Hepatocyte (in vitro differentiated cells): Measurements from ENCODE around the gene F2. TPM values are rescaled to one million over a fixed set of nuclear protein-coding genes. Genes with fewer than 3 reads are reported as not detected.

Experiments
- DNase-seq: peaks from one replicate; pipeline ENCODE4 v3.0.0-alpha.2; 2016; ENCODE audit warnings: low spot score
- H2AFZ ChIP-seq: fragments of 200-600 bp; sonication (generic); 2 replicates; pipeline ENCODE4 v1.6.0; 2016; ENCODE audit warnings: antibody characterized with exemption, mild to moderate bottlenecking
- H3K27ac ChIP-seq: fragments of 200-600 bp; sonication (generic); 2 replicates; pipeline ENCODE4 v1.5.1; 2016; ENCODE audit warnings: mild to moderate bottlenecking
- H3K27me3 ChIP-seq: fragments of 200-600 bp; sonication (generic); 2 replicates; pipeline ENCODE4 v1.6.1; 2016
- H3K36me3 ChIP-seq: fragments of 200-600 bp; sonication (generic); replicated peaks from 2 replicates; pipeline ENCODE4 v1.5.1; 2016; ENCODE audit warnings: low read depth; ENCODE audit not compliant: insufficient read depth
- H3K4me1 ChIP-seq: fragments of 200-600 bp; sonication (generic); 2 replicates; pipeline ENCODE4 v1.5.1; 2016; ENCODE audit warnings: mild to moderate bottlenecking, moderate library complexity; ENCODE audit not compliant: insufficient read depth
- H3K4me2 ChIP-seq: fragments of 200-600 bp; sonication (generic); 2 replicates; pipeline ENCODE4 v1.6.0; 2016
- H3K4me3 ChIP-seq: fragments of 200-600 bp; sonication (generic); 2 replicates; pipeline ENCODE4 v1.5.1; 2016; ENCODE audit warnings: mild to moderate bottlenecking
- H3K79me2 ChIP-seq: fragments of 200-600 bp; sonication (generic); 2 replicates; pipeline ENCODE4 v1.6.0; 2017; ENCODE audit warnings: mild to moderate bottlenecking
- H3K9me2 ChIP-seq: fragments of 200-600 bp; sonication (generic); replicated peaks from 2 replicates; pipeline ENCODE4 v1.6.0; 2017; ENCODE audit warnings: mild to moderate bottlenecking; ENCODE audit not compliant: insufficient read depth
- H3K9me3 ChIP-seq: fragments of 200-600 bp; sonication (generic); 2 replicates; pipeline ENCODE4 v1.5.1; 2016; ENCODE audit warnings: low read depth, mild to moderate bottlenecking
- H4K20me1 ChIP-seq: fragments of 200-600 bp; sonication (generic); 2 replicates; pipeline ENCODE4 v1.6.0; 2016; ENCODE audit warnings: mild to moderate bottlenecking; ENCODE audit not compliant: insufficient read depth, poor library complexity, severe bottlenecking
- EZH2 ChIP-seq: fragments of 200-600 bp; sonication (generic); IDR thresholded peaks from 2 replicates; pipeline ENCODE4 v1.6.1; 2016; ENCODE audit warnings: antibody characterized with exemption, mild to moderate bottlenecking, borderline replicate concordance
- EZH2phosphoT487 ChIP-seq: fragments of 200-600 bp; sonication (generic); IDR thresholded peaks from one replicate; pipeline ENCODE4 v1.6.1; 2018; ENCODE audit warnings: antibody characterized with exemption, mild to moderate bottlenecking, low read depth, moderate library complexity; ENCODE audit not compliant: unreplicated experiment, severe bottlenecking
- WGBS: methylation state at CpG from one replicate; pipeline ENCODE4 v1.1.6; 2016; ENCODE audit warnings: low lambda C conversion rate; ENCODE audit errors: missing lambda C conversion rate; 5-methylcytosine and 5-hydroxymethylcytosine counted together
- polyA plus RNA-seq: library from polyadenylated mRNA; unstranded; fragments of >200 nt; fragmentation: Nextera tagmentation; extraction: Ambion mirVana; gene quantifications from 2 replicates; pipeline ENCODE4 v1.2.1, GENCODE V29; 2016
- total RNA-seq: library from RNA; depleted of rRNA; stranded (reverse); fragments of >200 nt; gene quantifications from 2 replicates; pipeline ENCODE4 v1.2.3, GENCODE V29; 2014
- TF ChIP-seq, protein P1 (sequence below): fragments of 200-600 bp; sonication (generic); IDR thresholded peaks from 2 replicates; pipeline ENCODE4 v1.5.1; 2016; ENCODE audit warnings: antibody characterized with exemption, mild to moderate bottlenecking; ENCODE audit not compliant: poor library complexity

The F2 gene
- total and polyA plus RNA-seq, 2 experiments from 2014 or later, result 79.7 to 111 TPM

- peaks cover 27% of the 10 kb centered on the region for H3K79me2 ChIP-seq
- H3K27me3 ChIP-seq, result no peaks in the 10 kb centered on the region
- H2AFZ ChIP-seq, result no peak overlapping the region
- no peak for DNase-seq
- no peaks in the 10 kb centered on the region for H3K36me3 ChIP-seq
- H3K9me3 ChIP-seq, result no peaks in the 10 kb centered on the region
- H3K9me2 ChIP-seq, result no peaks in the 10 kb centered on the region
- WGBS, result 95% methylated on average over 12 of the region's 12 CpGs
- peaks cover 9% of the 10 kb centered on the region for H3K4me1 ChIP-seq
- no peak overlapping the region for H3K27ac ChIP-seq
- no peak overlapping the region for H3K4me3 ChIP-seq
- peaks cover 5% of the 10 kb centered on the region for H4K20me1 ChIP-seq
- H3K4me2 ChIP-seq, result no peak overlapping the region
- TF ChIP-seq, protein P1, sequence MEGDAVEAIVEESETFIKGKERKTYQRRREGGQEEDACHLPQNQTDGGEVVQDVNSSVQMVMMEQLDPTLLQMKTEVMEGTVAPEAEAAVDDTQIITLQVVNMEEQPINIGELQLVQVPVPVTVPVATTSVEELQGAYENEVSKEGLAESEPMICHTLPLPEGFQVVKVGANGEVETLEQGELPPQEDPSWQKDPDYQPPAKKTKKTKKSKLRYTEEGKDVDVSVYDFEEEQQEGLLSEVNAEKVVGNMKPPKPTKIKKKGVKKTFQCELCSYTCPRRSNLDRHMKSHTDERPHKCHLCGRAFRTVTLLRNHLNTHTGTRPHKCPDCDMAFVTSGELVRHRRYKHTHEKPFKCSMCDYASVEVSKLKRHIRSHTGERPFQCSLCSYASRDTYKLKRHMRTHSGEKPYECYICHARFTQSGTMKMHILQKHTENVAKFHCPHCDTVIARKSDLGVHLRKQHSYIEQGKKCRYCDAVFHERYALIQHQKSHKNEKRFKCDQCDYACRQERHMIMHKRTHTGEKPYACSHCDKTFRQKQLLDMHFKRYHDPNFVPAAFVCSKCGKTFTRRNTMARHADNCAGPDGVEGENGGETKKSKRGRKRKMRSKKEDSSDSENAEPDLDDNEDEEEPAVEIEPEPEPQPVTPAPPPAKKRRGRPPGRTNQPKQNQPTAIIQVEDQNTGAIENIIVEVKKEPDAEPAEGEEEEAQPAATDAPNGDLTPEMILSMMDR, result no peak
- TF ChIP-seq EZH2phosphoT487 (no peak), EZH2 (no peak)
Measured at GRCh38 chr11:46695345-46696211, 23.4 kb upstream of the F2 start.

DNA sequence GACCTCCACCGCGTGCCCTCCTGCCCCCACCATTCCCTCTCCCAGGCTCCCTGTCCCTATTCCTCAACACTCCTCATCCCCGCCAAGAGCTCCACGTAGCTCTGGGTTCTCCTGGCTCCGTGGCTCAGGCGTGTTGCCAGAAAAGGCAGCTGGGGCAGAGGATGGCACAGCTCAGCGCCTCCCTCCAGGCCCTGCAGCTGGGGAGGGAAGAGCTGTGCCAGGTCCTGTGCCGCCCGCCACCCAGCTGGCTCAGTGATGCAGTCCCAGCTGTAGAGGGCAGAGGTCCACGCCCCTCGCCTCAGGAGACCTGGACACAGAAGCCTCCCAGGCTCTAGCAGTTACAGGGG, 22.8 kb upstream of the F2 start:
- Histone ChIP-seq H3K27me3 (no peaks in the 10 kb centered on the region), H3K4me2 (no peak overlapping the region), H3K27ac (no peak overlapping the region), H2AFZ (no peak overlapping the region), H3K4me3 (no peak overlapping the region), H3K9me3 (no peaks in the 10 kb centered on the region), H3K4me1 (peaks cover 9% of the 10 kb centered on the region), H4K20me1 (peaks cover 5% of the 10 kb centered on the region), H3K36me3 (no peaks in the 10 kb centered on the region), H3K79me2 (peaks cover 30% of the 10 kb centered on the region), H3K9me2 (no peaks in the 10 kb centered on the region)
- WGBS, result 95% methylated on average over 11 of the region's 11 CpGs
- TF ChIP-seq EZH2phosphoT487 (no peak), EZH2 (no peak)
- TF ChIP-seq, protein P1, result no peak
- DNase-seq, result no peak

DNA sequence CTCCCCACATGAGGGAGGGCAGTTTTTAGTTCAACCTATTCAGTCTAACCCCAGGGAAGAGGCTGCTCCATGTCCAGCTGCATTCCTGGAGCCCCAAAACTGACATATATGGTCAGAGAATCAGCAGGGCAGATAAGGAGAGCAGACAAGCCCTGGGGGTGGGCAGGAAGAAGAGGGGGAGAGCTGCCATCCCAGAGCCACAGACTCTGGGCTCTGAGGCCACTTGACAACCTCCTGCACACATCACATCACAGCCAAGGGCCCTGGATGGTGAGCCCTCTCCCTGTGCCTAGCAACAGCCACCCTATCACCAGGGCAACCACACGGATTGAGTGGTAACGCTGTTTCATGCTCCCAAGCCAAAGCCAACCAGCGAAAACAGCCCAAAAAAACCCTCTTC, 21.7 kb upstream of the F2 start:
- H3K9me3 ChIP-seq, result no peaks in the 10 kb centered on the region
- TF ChIP-seq, protein P1, result no peak
- TF ChIP-seq EZH2phosphoT487, result no peak
- no peak for TF ChIP-seq EZH2
- H3K4me2 ChIP-seq, result no peak overlapping the region
- peaks cover 15% of the 10 kb centered on the region for H3K4me1 ChIP-seq
- no peak overlapping the region for H2AFZ ChIP-seq
- H3K4me3 ChIP-seq, result no peak overlapping the region
- WGBS, result 89% methylated on average over 3 of the region's 3 CpGs
- no peak for DNase-seq
- H3K27ac ChIP-seq, result no peak overlapping the region
- H3K27me3 ChIP-seq, result no peaks in the 10 kb centered on the region
- H3K9me2 ChIP-seq, result no peaks in the 10 kb centered on the region
- H4K20me1 ChIP-seq, result peaks cover 5% of the 10 kb centered on the region
- H3K79me2 ChIP-seq, result peaks cover 41% of the 10 kb centered on the region
- H3K36me3 ChIP-seq, result no peaks in the 10 kb centered on the region
